Stromal cell of bone marrow (primary cell): ENCODE measurements around the gene IFNA2.
"Not testable (repeated sequence)": the region's sequence is repeated elsewhere in the genome, so short reads cannot be mapped to it uniquely, and the experiment has no call there.

Experiments used
- DNase-seq: peaks from one replicate; pipeline ENCODE4 v3.0.0-alpha.2; 2012; ENCODE audit warnings: low read depth

The IFNA2 gene

DNA sequence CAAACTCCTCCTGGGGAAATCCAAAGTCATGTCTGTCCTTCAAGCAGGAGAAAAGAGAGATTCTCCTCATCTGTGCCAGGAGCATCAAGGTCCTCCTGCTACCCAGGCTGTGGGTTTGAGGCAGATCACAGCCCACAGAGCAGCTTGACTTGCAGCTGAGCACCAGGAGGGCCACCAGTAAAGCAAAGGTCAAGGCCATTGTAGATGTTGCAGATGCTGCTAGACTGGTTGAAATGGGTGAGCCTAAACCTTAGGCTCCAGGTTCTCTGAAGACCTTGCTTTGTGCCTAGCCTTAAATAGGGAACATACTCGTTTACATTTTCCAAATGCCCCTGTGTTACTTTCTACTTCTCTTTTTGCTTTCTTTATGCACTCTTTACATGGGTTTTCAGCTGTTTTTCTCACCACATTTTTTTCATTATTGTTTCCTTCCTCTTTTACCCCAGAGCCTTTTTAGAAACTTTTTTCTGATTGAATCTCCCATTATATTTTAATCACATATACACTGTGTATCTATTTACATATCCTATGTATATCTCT, at the start of gene IFNA2:
Gene IFNA2 (minus strand): TSS at position 268 of the 540 bp plus-strand sequence. CDS start 69 bp downstream, at position 199.
- no peak for DNase-seq

- DNase-seq, result not testable (repeated sequence)
Observed at GRCh38 chr9:21435015-21435383, 49.8 kb upstream of the IFNA2 start.

DNA sequence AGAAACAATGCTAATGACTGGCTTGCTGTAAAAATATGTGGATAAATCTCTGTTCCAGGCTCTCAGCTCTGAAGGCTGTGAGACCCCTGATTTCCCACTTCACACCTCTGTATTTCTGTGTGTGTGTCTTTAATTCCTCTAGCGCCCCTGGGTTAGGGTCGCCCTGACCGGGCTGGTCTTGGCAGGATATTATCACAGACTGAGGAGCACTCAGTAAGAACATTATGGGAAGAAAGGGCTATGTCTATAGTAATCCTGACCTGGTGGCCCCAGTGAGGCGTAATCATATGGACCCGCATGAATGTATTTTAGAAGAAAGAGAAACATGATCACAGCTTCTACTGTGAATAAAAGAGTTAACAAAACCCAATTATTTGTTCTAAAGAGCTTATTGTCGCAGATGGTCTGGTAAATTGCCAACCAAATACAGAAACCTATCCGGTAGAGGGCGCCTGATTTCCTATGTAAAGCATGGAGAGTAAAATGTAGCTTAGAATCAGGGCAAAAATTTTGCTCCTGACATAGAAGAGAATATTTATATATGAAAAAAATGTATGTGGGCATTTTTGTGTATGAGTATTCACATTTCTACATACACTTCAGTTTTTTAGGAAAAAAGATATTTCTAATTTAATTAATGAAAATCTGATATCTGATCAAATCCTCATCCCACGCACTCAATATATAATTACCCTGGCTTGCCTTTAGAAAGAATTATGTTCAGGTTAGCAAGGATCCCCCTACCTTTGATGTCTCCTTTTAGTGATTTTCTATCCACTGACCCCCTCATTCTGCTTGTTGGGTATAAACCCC, 49.2 kb upstream of the IFNA2 start:
- DNase-seq, result peak; percentile 35

DNA sequence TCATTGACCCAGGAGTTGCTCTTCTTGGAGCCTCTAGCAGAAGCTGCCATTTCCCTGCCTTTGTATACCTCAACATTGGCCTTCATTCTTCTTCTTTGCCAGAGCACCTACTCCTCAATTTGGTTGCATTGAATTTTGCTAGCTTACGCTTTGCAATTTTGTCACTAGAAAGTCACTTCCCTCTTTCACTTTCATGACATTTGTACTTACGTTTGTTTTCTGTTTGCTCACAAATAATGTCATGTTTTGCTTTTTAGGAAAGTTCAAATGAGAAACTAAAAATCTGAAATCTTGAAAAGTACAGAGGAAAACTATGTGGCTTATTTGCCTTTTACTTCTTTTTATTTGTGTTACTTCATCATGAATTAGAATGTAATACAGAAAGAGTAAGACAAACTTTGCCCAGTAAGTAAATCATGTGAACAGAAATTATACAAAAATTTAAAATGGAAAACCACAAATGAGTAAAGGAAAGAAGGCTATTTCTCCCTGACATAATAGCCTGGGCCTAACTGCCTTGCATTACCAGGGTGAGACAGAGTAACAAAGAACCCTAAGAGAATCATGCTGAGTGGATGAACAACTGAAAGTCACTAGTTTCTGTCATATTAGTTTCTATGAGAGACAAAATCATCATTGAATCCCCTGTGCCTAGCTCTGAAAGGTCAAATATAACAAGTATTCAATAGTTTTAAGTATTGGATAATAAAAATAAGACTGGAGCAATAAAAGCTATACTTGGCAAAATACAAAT, 47.7 kb upstream of the IFNA2 start:
- no peak for DNase-seq

DNA sequence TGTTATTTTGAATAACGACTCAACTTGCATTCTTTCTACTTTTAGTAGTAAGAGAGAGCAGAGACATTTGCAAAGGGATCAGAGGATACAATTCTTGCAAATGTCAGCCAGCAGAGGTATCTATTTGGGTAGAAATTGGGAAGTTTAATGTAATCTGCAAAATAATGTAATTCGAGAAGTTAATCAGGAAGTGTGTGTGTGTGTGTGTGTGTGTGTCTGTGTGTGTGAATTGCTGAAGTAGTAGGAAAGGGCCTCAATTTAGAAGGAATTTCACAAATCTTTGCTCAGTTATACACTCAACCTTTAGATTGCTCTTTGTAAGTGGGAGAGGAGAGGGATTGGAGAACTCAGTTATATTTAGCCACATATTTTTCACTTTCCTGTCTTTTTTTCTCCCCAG, 44.0 kb upstream of the IFNA2 start:
- DNase-seq, result no peak

GRCh38 chr9:21428235-21428634, 43.0 kb upstream of the IFNA2 start:
- DNase-seq, result no peak

DNA sequence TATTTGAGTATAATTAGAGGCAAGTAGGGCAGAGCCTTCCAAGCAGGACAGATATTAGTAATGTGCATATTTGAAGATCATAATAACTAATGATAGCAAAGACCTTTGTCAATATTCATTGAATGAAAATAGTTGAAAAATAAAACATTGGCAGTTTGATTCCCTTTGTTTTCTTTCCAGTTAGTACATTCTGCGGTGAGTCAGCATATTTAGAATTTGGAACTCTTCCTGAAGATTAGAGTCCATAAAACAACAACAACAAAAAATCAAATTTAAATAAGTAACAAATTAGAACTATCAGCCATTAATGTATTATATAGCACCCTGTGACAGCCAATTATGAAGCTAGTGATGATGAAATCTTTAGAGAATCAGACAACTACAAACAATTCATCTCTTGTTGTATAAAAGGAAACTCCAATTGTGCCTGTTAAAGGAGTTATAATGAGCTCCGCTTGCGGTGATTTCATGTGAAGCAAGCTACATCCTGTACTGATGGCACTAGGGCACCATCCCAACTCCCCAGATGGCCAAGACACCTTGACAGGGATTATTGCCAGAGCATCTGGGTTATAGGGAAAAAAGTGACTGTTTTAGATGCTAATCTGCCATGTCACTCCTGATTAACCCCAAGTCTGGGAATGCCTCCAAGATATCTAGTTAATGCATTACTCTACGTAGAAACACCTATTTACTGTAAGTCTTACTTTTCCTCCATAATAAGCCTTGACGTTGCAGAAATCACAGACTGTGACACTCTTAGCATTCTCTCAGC, 30.5 kb upstream of the IFNA2 start:
- DNase-seq, result no peak

DNA sequence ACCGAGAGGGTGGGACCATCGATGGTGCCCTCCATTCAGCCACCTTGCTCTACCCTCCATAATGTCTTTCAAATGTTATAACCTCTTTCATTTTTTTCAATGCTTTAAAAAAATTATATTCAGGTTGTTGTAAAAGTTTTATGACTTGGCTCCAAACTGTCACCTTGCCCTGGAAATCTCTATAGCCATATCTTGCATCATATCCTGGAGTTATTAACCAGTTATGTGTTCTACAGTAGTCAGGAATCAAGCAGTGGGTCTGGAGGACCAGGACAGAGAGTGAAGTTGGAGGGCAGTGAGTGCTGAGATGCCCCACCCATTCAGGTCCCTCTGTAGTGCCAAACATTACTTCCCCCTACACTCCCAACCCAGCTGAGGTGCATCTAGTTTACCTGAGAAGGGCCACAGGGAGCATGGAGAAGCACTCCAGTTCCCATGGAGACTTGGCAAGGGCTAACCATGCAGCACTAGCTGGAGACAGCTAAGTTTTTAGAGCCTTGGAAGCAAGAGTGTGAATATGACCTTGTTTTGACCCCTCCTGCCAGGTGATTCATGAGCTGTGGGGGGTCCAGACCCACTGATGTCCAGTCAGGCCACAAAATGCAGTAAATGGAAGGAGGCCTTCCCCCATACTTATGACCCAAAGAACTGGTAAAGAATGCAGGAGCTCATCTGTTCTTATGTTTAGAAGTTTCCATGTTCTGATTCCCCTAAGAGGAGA, 29.2 kb upstream of the IFNA2 start:
- DNase-seq, result no peak

GRCh38 chr9:21413624-21414023, 28.4 kb upstream of the IFNA2 start:
- no peak for DNase-seq

DNA sequence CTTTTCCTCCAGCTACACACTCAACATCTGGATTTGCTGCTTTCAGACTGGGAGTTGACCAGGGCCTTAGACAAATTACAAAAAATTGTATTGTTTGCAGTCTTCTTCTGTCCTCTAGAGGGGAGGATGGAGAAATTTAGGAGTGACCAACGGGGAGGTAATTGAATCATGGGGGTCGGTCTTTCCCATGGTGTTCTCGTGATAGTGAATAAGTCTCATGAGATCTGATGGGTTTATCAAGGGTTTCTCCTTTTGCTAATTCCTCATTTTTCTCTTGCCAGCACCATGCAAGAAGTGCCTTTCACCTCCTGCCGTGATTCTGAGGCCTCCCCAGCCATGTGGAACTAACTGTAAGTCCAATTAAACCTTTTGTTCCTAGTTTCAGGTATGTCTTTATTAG, 28.0 kb upstream of the IFNA2 start:
- DNase-seq, result no peak

GRCh38 chr9:21412107-21412506, 26.9 kb upstream of the IFNA2 start:
- no peak for DNase-seq

DNA sequence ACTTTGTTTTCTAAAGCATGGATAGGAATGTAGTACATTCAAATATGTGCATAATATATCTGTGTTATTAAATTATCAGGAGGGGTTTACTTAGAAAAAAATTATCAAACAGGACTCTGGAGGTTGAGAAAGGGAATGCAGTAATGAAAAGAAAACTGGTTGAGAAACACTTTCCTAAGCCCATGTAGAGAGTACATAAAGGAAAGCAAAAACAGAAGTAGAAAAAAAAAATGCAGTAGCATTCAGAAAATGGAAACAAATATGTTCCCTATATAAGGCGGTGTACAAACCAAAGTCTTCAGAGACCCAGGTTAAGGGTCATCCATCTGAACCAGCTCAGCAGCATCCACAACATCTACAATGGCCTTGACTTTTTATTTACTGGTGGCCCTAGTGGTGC, 23.6 kb upstream of the IFNA2 start, which contains the start of gene IFNA8:
Gene IFNA8 (plus strand): TSS at position 301 of the 400 bp plus-strand sequence. CDS start 60 bp downstream, at position 361.
- no peak for DNase-seq

GRCh38 chr9:21404146-21404545, 18.9 kb upstream of the IFNA2 start:
- DNase-seq, result no peak

DNA sequence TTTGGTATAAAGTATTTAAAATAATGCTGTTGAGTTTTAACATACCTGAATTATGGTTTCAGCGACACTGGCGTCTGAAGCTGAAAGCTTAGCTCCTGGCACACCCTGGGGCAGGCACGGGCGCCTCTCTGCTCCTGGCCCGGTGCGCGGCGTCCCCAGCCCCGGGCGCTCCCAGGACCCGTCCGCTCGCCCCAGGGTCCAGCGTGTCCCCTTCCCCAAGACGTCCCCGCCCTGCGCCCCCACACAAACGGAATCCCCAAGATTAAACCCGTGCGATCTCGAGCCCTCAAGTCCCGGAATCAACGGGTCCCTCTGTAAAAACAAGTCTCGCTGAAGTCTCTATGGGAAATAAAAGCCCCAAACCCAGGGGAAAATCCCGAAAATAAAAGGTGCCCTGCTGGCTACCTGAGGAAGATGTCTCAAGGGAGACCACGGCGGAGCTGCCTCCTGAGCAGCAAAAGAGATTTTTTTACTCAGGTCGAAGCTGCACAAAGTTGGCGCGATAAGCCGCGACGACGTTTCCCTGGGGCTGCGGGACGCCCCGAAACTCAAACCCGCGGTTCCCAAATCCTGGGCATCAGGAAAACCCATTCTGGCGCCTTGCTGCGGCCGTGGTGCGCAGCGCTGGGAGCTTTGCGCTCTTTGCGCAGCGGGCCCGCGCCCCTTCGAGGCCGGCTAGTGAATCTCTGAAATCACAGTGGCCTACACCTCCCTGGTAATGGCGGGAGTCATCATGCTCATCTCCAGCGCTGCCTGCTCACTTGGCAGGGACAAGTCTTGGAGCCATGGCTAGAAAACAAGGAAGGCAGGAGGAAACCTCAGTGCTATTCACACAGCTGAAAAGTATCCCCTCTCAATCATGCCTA, 17.4 kb upstream of the IFNA2 start:
- DNase-seq, result no peak

DNA sequence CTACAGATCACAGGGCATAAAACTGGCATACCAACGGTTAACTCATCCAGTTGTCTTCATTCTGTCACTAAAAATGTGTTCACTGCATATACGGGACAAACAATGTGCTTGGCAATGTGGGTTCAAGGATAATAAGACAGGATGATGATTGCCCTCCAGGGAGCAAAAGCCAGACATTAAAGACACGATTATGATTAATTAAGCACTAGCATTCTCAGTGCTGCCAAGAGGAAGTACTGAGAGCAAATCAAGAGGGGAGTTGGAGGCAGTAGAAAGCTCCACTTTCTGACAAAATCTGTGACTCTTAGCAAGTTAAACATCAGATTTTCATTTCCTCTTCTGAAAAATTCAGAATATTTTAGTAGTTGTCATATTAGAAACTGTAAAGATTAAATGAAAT, 14.8 kb upstream of the IFNA2 start:
- no peak for DNase-seq

- DNase-seq, result no peak
Observed at GRCh38 chr9:21398955-21399489, 13.8 kb upstream of the IFNA2 start.

GRCh38 chr9:21395778-21396717, 10.8 kb upstream of the IFNA2 start:
- DNase-seq, result no peak

- DNase-seq, result no peak
Observed at GRCh38 chr9:21392270-21392669, 7.1 kb upstream of the IFNA2 start.

GRCh38 chr9:21383627-21384026, 1.6 kb downstream of the IFNA2 start:
- no peak for DNase-seq
